ENCODE measurements around the gene CCDC90B. TPM values are rescaled to one million over a fixed set of nuclear protein-coding genes. Genes with fewer than 3 reads are reported as not detected.

The CCDC90B gene
- polyA plus RNA-seq, 4 donors: 83.8 to 94.5 (median 91.7) TPM

DNA sequence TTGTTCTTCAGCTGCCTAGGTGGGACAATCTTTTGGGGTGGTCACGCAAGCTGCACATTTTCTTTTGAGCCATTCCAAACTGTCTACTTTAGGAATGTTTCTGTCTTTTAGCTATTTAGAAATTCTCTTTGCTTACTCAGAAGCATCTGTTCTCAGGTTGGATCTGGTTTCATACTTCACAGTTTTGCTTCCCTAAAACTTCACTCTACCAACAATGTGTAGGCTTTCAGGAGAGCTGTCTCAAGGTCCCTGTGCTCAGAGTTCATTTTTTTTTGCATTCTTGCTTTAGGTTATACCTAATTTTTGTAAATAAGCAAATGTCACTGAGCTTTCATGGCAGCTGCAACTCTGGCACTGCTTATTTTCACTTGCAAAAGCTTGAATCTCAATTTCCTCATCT, 36.7 kb downstream of the CCDC90B start:
- DNase-seq (ENCODE audit: low read depth in 4 of 4, low spot score in 3 of 4): no peak

DNA sequence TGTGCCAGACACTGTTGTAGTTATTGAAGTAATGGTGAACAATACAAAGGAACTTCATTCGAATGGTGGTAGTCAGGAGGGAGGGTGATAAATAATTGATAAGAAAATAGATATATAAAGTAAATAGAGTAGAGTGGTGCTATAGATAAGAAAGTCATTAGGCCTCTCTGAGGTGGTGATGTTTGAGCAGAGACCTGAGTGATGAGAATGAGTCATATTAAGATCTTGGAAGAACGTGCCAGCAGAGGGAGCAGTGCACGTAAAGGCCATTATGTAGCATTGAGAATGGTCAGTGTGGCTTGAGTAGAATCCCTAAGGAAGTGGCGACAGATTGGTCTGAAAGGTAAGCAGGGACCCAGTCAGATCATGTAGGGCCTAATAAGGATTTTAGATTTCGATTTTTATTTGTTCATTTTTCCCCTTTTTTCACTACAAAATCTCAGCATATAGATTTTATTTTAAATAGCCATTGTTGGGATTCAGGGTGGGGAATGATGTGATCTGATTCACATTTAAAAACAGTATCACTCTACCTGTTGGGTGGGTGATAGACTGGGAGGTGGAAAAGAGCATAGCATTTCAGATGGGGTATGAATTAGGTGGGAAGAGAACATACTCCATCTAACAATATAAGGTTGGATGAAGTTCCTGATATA, 44.7 kb downstream of the CCDC90B start:
- peak in 3 of 4 donors; percentile 16 to 23 (median 20) for DNase-seq (ENCODE audit: low read depth in 4 of 4, low spot score in 3 of 4)

DNA sequence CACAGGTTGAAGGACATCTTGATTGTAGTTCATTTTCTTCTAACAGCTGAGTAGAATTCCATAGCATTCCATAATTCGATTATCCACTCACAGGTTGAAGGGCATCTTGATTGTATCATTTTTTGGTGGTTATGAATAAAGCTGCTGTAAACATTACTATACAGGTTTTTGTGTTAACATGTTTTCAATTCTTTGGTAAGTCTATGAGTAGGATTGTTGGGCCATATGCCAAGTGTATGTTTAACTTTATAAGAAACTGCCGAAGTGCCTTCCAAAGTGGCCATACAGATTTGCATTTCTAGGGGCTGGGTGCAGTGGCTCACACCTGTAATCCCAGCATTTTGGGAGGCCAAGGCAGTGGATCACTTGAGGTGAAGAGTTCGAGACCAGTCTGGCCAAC, 48.1 kb downstream of the CCDC90B start:
- no peak for DNase-seq (ENCODE audit: low read depth in 4 of 4, low spot score in 3 of 4)

DNA sequence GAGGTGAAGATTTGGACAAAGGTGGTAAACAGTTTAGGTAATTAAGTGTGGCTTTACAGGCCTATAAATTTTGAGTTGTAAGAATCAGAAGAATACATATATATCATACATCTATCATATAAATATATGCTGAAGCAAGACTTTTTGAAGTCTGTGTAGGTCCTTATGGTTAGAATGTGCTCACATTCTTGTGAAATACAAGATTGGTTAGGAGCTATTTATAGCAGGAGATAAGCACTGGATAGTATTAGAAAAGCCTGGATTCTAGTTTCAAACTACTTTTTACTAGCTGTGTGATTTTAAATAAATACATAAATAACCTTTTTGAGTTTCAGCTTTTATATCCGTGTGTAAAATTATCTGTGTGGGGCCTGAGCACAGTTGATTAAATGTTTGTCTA, 50.3 kb downstream of the CCDC90B start:
- DNase-seq (ENCODE audit: low read depth in 4 of 4, low spot score in 3 of 4): no peak

DNA sequence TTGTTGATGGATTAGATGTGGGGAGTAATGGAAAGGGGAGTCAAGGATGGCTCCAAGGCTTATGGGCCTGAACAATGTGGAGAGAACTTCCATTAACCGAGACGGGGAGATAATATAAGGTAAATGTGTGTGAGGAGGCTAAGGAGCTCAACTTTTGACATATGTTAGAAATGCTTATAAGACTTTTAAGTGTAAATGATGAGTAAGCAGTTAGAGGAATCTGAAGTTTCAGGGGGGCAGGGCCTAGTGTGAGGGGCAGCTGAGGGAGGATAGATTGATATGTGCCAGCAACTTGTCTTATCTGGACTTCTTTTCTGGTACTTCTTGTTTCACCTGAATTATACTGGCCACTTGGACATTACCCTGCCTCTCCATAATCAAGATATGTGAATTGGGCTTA, 62.7 kb downstream of the CCDC90B start:
- no peak for DNase-seq (ENCODE audit: low read depth in 4 of 4, low spot score in 3 of 4)

DNA sequence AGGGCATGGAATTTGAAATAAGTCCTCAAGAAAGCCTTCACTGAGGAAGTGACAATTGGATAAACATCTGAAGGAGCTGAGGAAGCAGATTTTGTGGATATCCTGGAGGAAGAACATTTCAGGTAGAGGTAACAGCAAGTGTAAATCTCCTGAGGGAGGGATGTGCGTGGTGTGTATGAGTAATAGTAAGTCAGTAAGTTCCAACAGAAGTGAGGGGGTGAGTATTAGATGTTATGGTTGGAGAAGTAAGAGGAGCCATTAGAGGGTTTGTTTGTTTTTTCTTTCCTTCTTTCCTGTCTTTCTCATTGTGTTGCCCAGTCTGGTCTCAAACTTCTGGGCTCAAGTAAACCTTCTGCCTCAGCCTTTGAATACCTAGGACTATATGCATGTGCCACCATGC, 63.7 kb downstream of the CCDC90B start:
- no peak for DNase-seq (ENCODE audit: low read depth in 4 of 4, low spot score in 3 of 4)

DNA sequence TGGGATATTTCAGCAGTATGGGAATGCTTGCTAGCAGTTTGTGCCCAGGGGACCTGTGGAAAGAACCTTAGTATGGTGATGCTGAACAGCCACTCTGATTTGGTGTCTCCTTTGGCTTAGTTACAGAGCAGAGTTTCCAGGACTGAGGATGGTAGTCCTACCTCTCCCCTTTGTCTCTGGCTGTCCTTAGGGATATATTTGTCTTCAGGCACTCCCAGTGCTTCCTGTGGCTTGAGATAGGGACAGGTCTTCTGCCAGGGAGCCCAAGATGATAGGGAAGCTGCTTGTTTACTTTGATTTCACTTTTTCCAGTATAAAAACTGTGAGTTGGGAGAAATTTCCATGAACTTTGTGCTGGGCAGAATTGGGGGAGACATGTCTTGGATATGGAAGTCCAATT, 64.5 kb downstream of the CCDC90B start:
- DNase-seq (ENCODE audit: low read depth in 4 of 4, low spot score in 3 of 4): no peak

DNA sequence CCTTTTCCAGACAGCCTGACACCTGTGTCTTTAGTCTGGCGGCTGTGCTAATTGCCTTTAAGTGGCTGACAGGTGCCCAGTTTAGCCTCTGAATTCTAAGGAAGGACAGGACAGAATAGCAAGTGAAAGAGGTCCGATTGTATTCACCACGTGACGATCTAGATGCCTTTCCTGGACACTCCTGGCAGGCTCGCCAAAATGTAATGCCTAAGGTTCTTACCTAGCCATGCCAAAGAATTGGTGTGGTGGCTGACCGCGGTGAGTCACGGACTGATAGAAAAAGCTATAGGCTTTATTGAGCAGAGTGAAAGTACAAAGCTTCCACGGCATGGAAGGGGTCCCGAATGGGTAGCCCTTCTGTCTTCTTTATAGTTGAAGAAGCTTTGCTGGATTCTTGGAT, 65.9 kb downstream of the CCDC90B start:
- DNase-seq (ENCODE audit: low read depth in 4 of 4, low spot score in 3 of 4): no peak

DNA sequence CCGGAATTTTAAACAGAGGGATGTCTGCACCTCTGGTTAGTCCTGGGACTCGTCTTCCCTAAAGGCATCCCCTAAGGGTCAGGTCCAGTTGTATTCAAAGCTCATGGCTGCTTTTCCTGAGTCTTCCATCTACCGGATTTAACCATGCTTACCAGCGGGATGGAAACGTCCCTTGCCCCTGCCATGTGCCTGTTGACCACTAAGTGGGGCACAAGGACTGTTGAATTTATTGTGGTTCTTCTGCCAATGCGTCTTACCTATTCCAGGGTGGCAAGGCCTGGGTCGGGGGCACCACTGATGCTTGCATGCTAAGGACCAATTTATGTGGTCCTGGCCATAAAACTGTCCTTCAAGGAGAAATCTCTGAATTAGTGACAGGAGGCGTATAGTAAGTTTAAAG, 67.1 kb downstream of the CCDC90B start:
- DNase-seq (ENCODE audit: low read depth in 4 of 4, low spot score in 3 of 4): no peak

Other genes with a start within 250 kb of the CCDC90B start
- gene RAB30, start 214.5 kb downstream of the CCDC90B start, polyA plus RNA-seq (ENCODE audit: insufficient read length in 4 of 4): 1 to 10 TPM; 7.1 to 8.5 (median 8.3) TPM
- gene PCF11, start 129.2 kb downstream of the CCDC90B start, polyA plus RNA-seq (ENCODE audit: insufficient read length in 4 of 4): 10 to 100 TPM; 58.7 to 86.9 (median 80.8) TPM
- gene ANKRD42, start 92.7 kb downstream of the CCDC90B start, polyA plus RNA-seq (ENCODE audit: insufficient read length in 4 of 4): 10 to 100 TPM; 15.1 to 22.0 (median 20.5) TPM